ENCODE measurements around the gene SBK2. TPM values are rescaled to one million over a fixed set of nuclear protein-coding genes. Genes with fewer than 3 reads are reported as not detected.

SBK2 gene
- total RNA-seq, 4 donors from 2014 or later, result not detected

DNA sequence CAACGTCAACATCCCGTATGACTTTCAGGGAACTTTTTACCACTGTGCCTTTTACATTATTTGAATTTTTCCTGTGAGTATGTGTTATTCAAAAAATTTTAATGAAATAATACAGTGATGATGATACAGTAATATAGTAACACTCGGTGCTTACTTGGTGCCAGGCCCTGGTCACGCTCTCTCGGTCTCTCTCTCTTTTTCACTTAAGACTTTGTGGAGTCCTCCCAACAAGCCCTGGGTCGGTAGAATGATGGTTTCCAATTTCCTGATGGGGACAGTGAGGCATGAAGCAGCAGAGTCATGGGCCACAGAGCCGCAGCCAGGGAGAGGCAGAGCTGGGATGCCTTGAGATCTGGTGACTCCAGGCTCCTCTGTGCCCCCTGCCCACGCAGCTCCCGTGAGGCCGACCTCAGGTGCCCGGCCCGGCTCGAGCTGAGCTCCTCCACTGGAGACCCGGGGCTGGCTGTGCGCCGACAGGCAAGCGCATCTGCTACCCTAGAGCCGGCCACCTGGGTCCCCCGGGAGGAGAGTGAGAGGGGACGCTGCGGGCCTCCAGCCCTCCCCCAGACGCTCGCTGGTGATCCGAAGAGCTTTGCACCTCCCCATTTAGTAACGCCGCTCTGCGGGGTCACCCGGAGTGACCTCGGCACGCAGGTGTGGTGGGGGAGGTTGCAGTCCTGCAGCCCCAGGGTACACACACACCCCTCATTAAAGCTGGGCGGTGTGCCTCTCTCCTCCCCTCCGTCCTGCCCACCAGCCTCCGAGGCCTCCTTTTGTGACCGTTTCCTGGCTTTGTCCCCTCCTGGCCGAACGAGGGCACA is 12.8 kb upstream of the SBK2 start:
- peak overlapping the region in 2 of 3 donors; percentile 63 to 70 for H3K27ac ChIP-seq
- TF ChIP-seq, protein P1, sequence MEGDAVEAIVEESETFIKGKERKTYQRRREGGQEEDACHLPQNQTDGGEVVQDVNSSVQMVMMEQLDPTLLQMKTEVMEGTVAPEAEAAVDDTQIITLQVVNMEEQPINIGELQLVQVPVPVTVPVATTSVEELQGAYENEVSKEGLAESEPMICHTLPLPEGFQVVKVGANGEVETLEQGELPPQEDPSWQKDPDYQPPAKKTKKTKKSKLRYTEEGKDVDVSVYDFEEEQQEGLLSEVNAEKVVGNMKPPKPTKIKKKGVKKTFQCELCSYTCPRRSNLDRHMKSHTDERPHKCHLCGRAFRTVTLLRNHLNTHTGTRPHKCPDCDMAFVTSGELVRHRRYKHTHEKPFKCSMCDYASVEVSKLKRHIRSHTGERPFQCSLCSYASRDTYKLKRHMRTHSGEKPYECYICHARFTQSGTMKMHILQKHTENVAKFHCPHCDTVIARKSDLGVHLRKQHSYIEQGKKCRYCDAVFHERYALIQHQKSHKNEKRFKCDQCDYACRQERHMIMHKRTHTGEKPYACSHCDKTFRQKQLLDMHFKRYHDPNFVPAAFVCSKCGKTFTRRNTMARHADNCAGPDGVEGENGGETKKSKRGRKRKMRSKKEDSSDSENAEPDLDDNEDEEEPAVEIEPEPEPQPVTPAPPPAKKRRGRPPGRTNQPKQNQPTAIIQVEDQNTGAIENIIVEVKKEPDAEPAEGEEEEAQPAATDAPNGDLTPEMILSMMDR (IDR thresholded peaks at IDR 0.05), result no peak
- TF ChIP-seq POLR2A (IDR thresholded peaks at IDR 0.05), result no peak
- H3K4me1 ChIP-seq, result peaks cover 21 to 38% of the 10 kb centered on the region in 2 donors
- no peaks in the 10 kb centered on the region for H3K36me3 ChIP-seq
- H3K4me3 ChIP-seq (replicated peaks in 1 of 3), result peak overlapping the region in 1 of 3 donors; percentile 1
- intact Hi-C loops (cut with DNase I), result no loop called here
- no peaks in the 10 kb centered on the region for H3K27me3 ChIP-seq
- no peaks in the 10 kb centered on the region for H3K9me3 ChIP-seq
- 21 to 26% methylated on average over 31 to 34 of the region's 36 CpGs for WGBS, 2 donors
- DNase-seq, result peak; percentile 48 to 78

DNA sequence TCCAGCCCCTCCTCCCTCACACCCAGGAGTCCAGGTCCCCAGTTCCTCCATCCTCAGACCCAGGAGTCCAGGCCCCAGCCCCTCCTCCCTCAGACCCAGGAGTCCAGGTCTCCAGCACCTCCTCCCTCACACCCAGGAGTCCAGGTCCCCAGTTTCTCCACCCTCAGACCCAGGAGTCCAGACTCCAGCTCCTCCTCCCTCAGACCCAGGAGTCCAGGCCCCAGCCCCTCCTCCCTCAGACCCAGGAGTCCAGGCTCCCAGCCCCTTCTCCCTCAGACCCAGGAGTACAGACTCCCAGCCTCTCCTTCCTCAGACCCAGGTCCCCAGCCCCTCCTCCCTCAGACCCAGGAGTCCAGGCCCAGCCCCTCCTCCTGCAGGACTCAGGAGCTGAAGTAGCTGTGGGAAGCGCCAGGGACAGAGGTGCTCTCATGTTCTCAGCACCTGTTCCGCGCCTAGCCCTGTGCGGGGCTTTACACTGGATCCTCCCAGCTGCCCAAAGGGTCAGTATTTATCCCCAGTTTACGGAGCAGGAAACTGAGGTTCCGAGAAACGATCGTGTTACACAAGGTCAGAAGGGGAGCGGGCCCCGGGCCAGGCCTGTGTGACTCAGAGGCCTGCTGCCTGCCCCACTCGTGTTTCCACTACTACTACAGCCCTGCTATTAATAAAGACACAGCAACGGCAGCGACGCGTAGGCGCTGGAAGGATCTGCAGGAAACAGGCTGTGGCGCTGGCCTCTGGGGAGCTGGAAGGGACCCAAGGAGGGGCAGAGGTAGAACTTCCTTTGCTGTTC is 10.1 kb upstream of the SBK2 start:
- Histone ChIP-seq H3K36me3 (no peaks in the 10 kb centered on the region), H3K4me3 (replicated peaks in 1 of 3) (no peak overlapping the region)
- TF ChIP-seq, protein P1 (IDR thresholded peaks at IDR 0.05), result no peak
- TF ChIP-seq POLR2A (IDR thresholded peaks at IDR 0.05), result no peak

DNA sequence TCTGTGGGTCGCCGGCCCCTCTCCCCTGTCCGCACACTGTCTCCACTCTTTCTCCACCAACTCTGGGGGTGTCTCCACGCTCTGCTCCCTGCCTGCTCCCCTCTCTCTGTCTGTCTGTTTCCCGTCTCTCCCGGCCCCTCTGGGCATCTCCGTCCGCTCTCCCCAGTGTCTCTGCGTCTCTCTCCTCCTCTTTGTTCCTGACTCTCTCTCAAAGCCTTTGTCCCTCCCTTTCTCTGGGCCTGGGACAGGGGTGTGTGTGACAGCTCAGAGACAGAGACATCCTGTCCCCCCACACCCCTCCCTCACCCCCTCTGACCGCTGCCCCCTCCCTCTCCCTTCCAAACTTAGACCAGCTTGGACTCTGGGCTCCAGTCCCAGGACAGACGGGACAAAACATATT is 9.1 kb upstream of the SBK2 start:
- H3K27me3 ChIP-seq, result no peaks in the 10 kb centered on the region
- TF ChIP-seq POLR2A (IDR thresholded peaks at IDR 0.05), result no peak
- TF ChIP-seq, protein P1 (IDR thresholded peaks at IDR 0.05), result no peak
- no peak for DNase-seq
- no peaks in the 10 kb centered on the region for H3K9me3 ChIP-seq
- H3K36me3 ChIP-seq, result no peaks in the 10 kb centered on the region
- H3K27ac ChIP-seq, result peak overlapping the region in 2 of 3 donors; percentile 83 to 86
- H3K4me3 ChIP-seq (replicated peaks in 1 of 3), result no peak overlapping the region
- H3K4me1 ChIP-seq, result peaks cover 12 to 31% of the 10 kb centered on the region in 2 donors
- intact Hi-C loops (cut with DNase I), result no loop called here
- WGBS, 2 donors, result 62 to 64% methylated on average over 11 of the region's 11 CpGs

More for the DNA sequence above, 10.1 kb upstream of the SBK2 start:
- DNase-seq, result peak; percentile 40 to 45
- 64% methylated on average over 13 to 15 of the region's 17 CpGs for WGBS, 2 donors
- no peaks in the 10 kb centered on the region for H3K27me3 ChIP-seq
- peaks cover 12 to 31% of the 10 kb centered on the region in 2 donors for H3K4me1 ChIP-seq
- intact Hi-C loops (cut with DNase I), result no loop called here
- no peaks in the 10 kb centered on the region for H3K9me3 ChIP-seq
- peak overlapping the region; percentile 59 to 86 (median 83) for H3K27ac ChIP-seq

DNA sequence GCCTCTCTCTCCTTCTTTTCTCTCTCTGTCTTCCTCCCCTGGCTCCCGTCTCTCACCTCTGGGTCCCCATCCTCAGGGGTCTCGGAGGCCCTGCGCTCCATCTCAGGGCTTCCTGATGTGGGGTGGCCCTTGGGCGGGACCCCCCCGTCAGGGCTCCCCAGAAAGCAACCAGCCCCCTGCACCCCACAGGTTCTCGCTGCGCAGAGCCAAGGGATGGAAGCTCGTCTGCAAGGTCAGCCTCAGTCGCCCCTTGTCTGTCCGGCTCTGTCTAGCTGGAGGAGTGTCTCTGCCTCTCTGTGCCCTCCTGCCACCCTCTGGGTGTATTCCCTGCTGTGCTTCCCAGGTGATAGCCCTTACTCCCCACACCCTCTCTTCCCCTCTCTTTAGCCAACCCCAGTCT is 8.5 kb upstream of the SBK2 start, which contains the start of gene SBK3:
Gene SBK3 (minus strand): TSS at position 101 of the 400 bp plus-strand sequence. CDS start 0 bp downstream, at position 101.
- H3K4me1 ChIP-seq, result peaks cover 12 to 31% of the 10 kb centered on the region in 2 donors
- intact Hi-C loops (cut with DNase I), result no loop called here
- H3K36me3 ChIP-seq, result no peaks in the 10 kb centered on the region
- H3K27me3 ChIP-seq, result no peaks in the 10 kb centered on the region
- no peak within 1 kb of the TSS for H3K4me3 ChIP-seq (replicated peaks in 1 of 3)
- H3K27ac ChIP-seq, result peak within 1 kb of the TSS; percentile 59 to 86 (median 83)
- DNase-seq, result no peak
- H3K9me3 ChIP-seq, result no peaks in the 10 kb centered on the region
- WGBS, 2 donors, result 86 to 92% methylated on average over 10 of the region's 10 CpGs
- no peak for TF ChIP-seq POLR2A (IDR thresholded peaks at IDR 0.05)
- TF ChIP-seq, protein P1 (IDR thresholded peaks at IDR 0.05), result no peak
